Stomach (tissue), 9 donors: ENCODE data around the gene CHGA. TPM values are rescaled to one million over a fixed set of nuclear protein-coding genes. Genes with fewer than 3 reads are reported as not detected.

Source experiments
- DNase-seq, 2 donors: peaks; one replicate each; pipeline versions ENCODE4 v3.0.0 to v3.0.0-alpha.2; 2013 to 2019
- H3K27ac ChIP-seq, 5 donors: fragments of 200-600 bp in 4 of 5; sonication (generic) in 4 of 5; one replicate each; pipeline ENCODE4 v1.5.1; 2013 to 2019; ENCODE audit warnings: mild to moderate bottlenecking in 1 of 5, moderate library complexity in 1 of 5
- H3K27me3 ChIP-seq, 3 donors: fragments of 200-600 bp; sonication (generic); one replicate each; pipeline ENCODE4 v1.5.1; 2017 to 2019; ENCODE audit warnings: mixed run types in 1 of 3
- H3K36me3 ChIP-seq, 4 donors: fragments of 200-600 bp; sonication (generic); 1 replicate in 3 of 4; 2 replicates in 1 of 4; pipeline ENCODE4 v1.5.1; 2016 to 2019
- H3K4me1 ChIP-seq, 4 donors: fragments of 200-600 bp; sonication (generic); one replicate each; pipeline ENCODE4 v1.5.1; 2016 to 2019
- H3K4me3 ChIP-seq, 4 donors: fragments of 200-600 bp; sonication (generic) in 3 of 4; one replicate each; pipeline ENCODE4 v1.5.1; 2016 to 2019; ENCODE audit warnings: mild to moderate bottlenecking in 1 of 4
- H3K9me3 ChIP-seq, 4 donors: fragments of 200-600 bp; sonication (generic); one replicate each; pipeline ENCODE4 v1.5.1; 2016 to 2019
- EP300 ChIP-seq: sonication (generic); formaldehyde crosslinking; IDR thresholded peaks from one replicate; pipeline ENCODE4 v1.6.1; 2017; ENCODE audit warnings: antibody characterized with exemption
- POLR2A ChIP-seq, 4 donors: fragments of 450-650 bp; IDR thresholded peaks; one replicate each; pipeline ENCODE4 v1.6.1; 2016; ENCODE audit warnings: antibody characterized with exemption in 4 of 4, control low read depth in 2 of 4, mild to moderate bottlenecking in 1 of 4, moderate library complexity in 1 of 4
- POLR2AphosphoS5 ChIP-seq, 3 donors: sonication (generic); formaldehyde crosslinking; IDR thresholded peaks; one replicate each; pipeline ENCODE4 v1.6.1; 2016; ENCODE audit warnings: antibody characterized with exemption in 3 of 3
- WGBS, 5 donors: extraction: QIAGEN DNeasy Blood & Tissue Kit in 3 of 5; methylation state at CpG; one replicate each; pipeline versions ENCODE4 v1.1.5 to v1.1.7; 2013 to 2018; 5-methylcytosine and 5-hydroxymethylcytosine counted together
- intact Hi-C: fragments of 100-400 bp; cut with DNase I; formaldehyde crosslinking; loops from one replicate; pipeline ENCODE4 v1.15.1; 2023; ENCODE audit warnings: low total_unique reads
- polyA plus RNA-seq, 3 donors: library from polyadenylated mRNA; stranded (reverse); fragments of 200-250 nt; gene quantifications; one replicate each; pipeline ENCODE4 v1.2.3, GENCODE V29; 2013
- total RNA-seq, 5 donors: library from RNA; depleted of rRNA; stranded (reverse); fragments of >200 nt; gene quantifications; one replicate each; pipeline versions ENCODE4 v1.1.0 to v1.2.3, GENCODE V29; 2014 to 2016
- TF ChIP-seq, protein P1 (sequence below), 7 experiments: fragments of 450-650 bp in 4 of 7; fragments of 200-600 bp in 3 of 7; sonication (generic) in 3 of 7; IDR thresholded peaks; one replicate each; pipeline ENCODE4 v1.5.1; 2016 to 2019; ENCODE audit warnings: antibody characterized with exemption in 7 of 7, control low read depth in 2 of 7, mild to moderate bottlenecking in 1 of 7
- donor health status: healthy with polysubstance abuse.
- donor health status: Bipolar disorder and iron deficiency.
- donor health status: healthy.

Gene CHGA
- total and polyA plus RNA-seq, 8 donors, result 2.3 to 455 (median 132) TPM

DNA sequence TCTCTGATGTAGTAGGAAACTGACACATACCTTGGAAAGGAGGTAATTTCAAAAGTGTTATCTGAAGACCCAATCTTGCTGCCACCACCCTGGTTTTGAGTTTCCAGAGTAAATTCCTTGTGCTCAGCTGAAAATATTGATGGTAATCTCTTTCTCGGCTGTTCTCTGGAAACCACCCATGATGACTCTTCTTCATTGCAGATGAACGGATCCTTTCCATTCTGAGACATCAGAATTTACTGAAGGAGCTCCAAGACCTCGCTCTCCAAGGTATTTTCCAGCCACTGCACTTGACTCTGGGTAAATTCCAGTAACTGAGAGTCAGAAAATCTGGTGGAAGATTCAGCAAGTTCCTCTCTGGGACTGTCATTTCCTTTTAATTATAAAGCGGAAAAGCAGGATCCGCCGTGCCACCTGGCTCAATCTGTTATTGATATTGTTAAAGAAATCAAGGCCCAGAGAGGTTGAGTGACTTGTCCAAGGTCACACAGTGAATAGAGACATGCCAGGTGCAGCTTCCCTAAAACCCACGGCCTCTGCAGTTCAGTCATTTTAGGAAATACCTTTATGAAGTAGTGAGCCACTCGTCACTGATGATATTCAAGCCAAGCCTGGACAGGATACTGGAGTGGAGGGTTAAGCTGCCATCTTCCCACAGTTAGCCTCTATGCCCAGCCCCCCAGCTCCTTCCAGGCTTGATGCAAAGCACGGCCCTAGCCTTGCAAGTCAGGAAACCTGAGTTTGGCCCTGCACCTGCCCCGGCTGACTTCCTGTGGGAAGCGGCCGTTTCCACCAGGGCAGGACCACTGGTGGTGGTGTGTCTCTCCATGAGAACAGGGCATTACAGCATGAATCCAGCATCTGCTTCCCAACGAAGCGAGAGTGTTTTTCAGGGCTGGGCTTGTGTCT lies 4.7 kb downstream of the CHGA start:
- Histone ChIP-seq H3K27ac (no peak overlapping the region), H3K36me3 (no peaks in the 10 kb centered on the region), H3K4me1 (peaks cover 0 to 10% (median 4%) of the 10 kb centered on the region in 4 donors), H3K4me3 (no peak overlapping the region), H3K27me3 (peaks cover 0 to 34% (median 17%) of the 10 kb centered on the region in 3 donors), H3K9me3 (no peaks in the 10 kb centered on the region)
- TF ChIP-seq POLR2AphosphoS5 (IDR thresholded peaks at IDR 0.05) (no peak), POLR2A (IDR thresholded peaks at IDR 0.05) (no peak), EP300 (no peak)
- TF ChIP-seq, protein P1, sequence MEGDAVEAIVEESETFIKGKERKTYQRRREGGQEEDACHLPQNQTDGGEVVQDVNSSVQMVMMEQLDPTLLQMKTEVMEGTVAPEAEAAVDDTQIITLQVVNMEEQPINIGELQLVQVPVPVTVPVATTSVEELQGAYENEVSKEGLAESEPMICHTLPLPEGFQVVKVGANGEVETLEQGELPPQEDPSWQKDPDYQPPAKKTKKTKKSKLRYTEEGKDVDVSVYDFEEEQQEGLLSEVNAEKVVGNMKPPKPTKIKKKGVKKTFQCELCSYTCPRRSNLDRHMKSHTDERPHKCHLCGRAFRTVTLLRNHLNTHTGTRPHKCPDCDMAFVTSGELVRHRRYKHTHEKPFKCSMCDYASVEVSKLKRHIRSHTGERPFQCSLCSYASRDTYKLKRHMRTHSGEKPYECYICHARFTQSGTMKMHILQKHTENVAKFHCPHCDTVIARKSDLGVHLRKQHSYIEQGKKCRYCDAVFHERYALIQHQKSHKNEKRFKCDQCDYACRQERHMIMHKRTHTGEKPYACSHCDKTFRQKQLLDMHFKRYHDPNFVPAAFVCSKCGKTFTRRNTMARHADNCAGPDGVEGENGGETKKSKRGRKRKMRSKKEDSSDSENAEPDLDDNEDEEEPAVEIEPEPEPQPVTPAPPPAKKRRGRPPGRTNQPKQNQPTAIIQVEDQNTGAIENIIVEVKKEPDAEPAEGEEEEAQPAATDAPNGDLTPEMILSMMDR (IDR thresholded peaks at IDR 0.05), result no peak
- DNase-seq, result no peak
- WGBS, 5 donors, result 64 to 75% (median 72%) methylated on average over 14 of the region's 14 CpGs
- intact Hi-C loops, result no loop called here

DNA sequence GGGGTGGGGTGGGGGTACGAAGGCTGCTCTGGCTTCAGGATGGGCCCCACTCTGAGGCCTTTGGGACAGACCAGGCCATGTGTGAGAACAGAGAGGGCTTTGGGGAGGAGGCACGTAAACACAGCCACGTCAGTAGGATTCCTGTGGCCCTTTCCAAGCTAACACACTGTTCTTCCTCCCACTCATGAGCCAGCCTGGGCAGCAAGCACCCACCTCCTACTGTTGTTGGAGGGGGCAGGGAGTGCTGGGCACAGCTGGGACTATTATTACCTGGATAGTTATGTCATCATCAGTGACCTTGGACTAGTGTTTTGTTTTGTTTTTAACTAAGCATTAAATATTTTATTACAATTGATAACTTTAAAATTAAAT lies 5.3 kb downstream of the CHGA start:
- no peaks in the 10 kb centered on the region for H3K9me3 ChIP-seq
- no peaks in the 10 kb centered on the region for H3K36me3 ChIP-seq
- peaks cover 0 to 27% (median 10%) of the 10 kb centered on the region in 3 donors for H3K27me3 ChIP-seq
- no peak overlapping the region for H3K4me3 ChIP-seq
- TF ChIP-seq, protein P1 (IDR thresholded peaks at IDR 0.05), result no peak
- TF ChIP-seq EP300, result no peak
- DNase-seq, result no peak
- intact Hi-C loops, result no loop called here
- WGBS, 5 donors, result 63 to 85% (median 72%) methylated on average over 3 of the region's 3 CpGs
- no peak overlapping the region for H3K27ac ChIP-seq
- H3K4me1 ChIP-seq, result peaks cover 0 to 4% (median 2%) of the 10 kb centered on the region in 4 donors

DNA sequence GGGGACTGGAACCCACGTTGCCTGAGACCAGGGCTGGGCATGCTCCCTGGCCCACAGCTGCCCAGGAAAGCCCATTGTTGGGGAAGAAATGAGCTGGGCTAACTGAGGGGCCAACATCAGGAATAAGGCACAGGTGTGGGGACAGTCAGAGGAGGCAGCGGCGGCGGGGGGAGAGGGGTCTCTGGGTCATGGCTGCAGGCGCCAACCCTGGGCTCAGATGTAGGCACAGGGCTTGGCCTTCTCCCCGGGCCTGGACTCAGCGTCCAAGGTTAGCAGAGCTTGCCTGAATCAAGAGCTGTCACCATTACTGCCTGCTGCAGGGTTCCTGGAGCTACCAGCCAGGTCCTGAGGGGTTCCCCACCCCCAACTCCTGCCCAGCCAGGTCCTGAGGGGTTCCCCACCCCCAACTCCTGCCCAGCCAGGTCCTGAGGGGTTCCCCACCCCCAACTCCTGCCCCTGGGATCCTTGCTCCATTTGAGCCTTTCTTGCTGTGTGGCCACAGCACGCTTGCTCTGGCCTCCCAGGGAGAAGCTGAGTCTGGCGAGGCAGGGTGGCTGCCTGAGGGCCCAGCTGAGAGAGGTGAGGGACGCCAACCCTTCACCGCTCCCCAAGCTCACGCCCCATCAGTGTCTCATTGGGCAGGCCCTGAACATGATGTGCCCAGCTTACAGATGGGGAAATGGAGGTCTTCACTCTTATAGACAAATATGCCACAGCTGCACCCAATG lies 6.2 kb downstream of the CHGA start:
- H3K27me3 ChIP-seq, result peaks cover 0 to 18% (median 3%) of the 10 kb centered on the region in 3 donors
- H3K9me3 ChIP-seq, result no peaks in the 10 kb centered on the region
- no peaks in the 10 kb centered on the region for H3K36me3 ChIP-seq
- H3K4me3 ChIP-seq, result no peak overlapping the region
- no peaks in the 10 kb centered on the region for H3K4me1 ChIP-seq
- H3K27ac ChIP-seq, result no peak overlapping the region
- intact Hi-C loops, result no loop called here
- no peak for DNase-seq
- TF ChIP-seq POLR2AphosphoS5 (IDR thresholded peaks at IDR 0.05), result no peak
- TF ChIP-seq, protein P1 (IDR thresholded peaks at IDR 0.05), result no peak
- TF ChIP-seq POLR2A (IDR thresholded peaks at IDR 0.05), result no peak
- TF ChIP-seq EP300, result no peak
- WGBS, 5 donors, result 76 to 85% (median 82%) methylated on average over 5 to 12 of the region's 12 CpGs

DNA sequence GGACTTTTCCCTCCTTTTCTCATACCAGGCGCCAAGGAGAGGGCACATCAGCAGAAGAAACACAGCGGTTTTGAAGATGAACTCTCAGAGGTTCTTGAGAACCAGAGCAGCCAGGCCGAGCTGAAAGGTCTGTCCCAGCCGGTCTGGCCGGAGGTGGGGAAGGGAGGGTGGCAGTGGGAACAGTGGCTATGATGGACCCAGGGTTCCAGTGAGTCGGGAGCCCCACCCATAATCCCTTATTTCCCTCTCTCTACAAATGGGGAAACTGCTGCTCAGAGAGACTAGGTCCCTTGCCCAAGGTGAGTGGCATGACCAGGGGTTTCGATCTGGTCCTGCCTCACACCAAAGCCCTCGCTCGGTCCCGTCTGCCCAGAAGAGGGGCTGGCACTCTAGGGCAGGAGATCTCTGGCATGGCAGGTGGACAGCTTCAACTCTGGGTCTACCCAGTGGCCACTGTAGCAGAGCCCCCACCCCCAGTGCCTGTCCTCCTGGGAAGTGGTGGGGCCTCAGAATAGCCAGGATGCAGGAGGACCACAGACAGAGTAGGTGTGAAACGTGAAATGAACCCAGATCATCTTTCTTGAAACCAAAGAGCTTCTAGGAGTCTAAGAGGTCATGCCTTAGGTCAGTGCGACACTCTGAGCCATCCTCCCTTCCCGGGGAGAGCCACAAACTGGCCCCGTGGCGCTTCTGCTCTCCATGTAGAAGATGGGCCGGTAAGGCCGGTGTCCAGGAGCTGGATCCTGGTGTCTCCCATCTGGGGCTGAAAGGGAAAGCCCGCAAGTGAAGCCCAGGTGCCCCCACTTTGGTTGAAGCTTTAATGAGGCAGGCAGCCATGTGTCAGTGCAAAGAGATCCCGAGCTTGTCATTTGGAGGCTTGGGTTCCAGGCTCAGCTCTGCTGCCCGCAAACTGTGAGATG lies 7.0 kb downstream of the CHGA start:
- Histone ChIP-seq H3K4me1 (no peaks in the 10 kb centered on the region), H3K4me3 (no peak overlapping the region), H3K27ac (no peak overlapping the region), H3K36me3 (no peaks in the 10 kb centered on the region), H3K27me3 (peaks cover 0 to 12% (median 0%) of the 10 kb centered on the region in 3 donors), H3K9me3 (no peaks in the 10 kb centered on the region)
- 81 to 91% (median 87%) methylated on average over 17 to 20 of the region's 20 CpGs for WGBS, 5 donors
- no peak for DNase-seq
- TF ChIP-seq, protein P1 (IDR thresholded peaks at IDR 0.05), result no peak
- TF ChIP-seq EP300 (no peak), POLR2A (IDR thresholded peaks at IDR 0.05) (no peak), POLR2AphosphoS5 (IDR thresholded peaks at IDR 0.05) (no peak)
- intact Hi-C loops, result no loop called here
